ENCODE measurements around the gene NSD1. TPM values are rescaled to one million over a fixed set of nuclear protein-coding genes. Genes with fewer than 3 reads are reported as not detected.

NSD1 gene
- total and polyA plus RNA-seq, 10 of the 15 experiments (the other 5 are each of a cell fraction or from before 2014, with no cell fraction given), result 7.0 to 57.9 (median 30.4) TPM

DNA sequence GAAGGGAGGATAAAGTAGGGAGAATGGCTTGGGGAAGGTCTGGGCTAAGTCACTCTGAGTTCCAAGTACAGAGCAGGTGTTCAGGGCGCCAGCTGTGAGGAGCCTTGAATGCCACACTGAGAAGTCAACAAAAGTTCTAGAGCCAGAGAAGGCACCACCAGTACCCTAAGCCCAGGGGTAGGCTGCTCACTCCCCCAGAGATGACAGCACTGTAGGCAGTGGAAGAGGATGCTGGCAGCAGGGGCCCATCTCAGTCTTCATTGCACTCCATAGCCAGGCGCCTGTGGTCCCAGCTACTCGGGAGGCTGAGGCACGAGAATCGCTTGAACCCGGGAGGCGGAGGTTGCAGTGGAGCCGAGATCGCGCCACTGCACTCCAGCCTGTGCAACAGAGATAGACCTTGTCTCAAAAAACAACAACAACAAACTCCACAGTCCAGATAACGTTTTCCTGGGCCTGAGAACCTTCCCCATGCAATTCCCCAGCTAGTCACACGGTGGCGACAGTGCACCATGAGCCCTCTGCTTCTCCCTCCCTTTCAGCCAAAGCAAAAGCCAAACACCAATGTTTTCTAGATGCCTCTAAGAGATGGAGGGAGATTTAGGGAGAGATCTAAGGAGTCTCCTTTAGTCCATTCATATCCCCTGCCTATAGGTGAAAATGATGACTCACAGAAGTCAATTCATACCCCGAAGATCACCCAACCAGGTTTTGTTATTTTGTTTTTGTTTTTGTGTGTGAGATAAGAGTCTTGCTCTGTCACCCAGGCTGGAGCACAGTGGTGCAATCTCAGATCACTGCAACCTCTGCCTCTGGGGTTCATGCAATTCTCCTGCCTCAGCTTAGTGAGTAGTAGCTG lies 19.8 kb upstream of the NSD1 start (continued):
- TF ChIP-seq RELA (IDR thresholded peaks at IDR 0.05; ENCODE audit: borderline replicate concordance, partially characterized antibody) (peak; percentile 48), STAT1 (conservative IDR thresholded peaks at IDR 0.05) (peak; percentile 79), BHLHE40 (IDR thresholded peaks at IDR 0.05; ENCODE audit: borderline replicate concordance in 1 of 2, low read depth in 2 of 2, low read length in 1 of 2) (0 out of 4 replicates have a peak, but pooled peaks of 1 of the 2 experiments have one; percentile 38)
- TF ChIP-seq, protein P1, sequence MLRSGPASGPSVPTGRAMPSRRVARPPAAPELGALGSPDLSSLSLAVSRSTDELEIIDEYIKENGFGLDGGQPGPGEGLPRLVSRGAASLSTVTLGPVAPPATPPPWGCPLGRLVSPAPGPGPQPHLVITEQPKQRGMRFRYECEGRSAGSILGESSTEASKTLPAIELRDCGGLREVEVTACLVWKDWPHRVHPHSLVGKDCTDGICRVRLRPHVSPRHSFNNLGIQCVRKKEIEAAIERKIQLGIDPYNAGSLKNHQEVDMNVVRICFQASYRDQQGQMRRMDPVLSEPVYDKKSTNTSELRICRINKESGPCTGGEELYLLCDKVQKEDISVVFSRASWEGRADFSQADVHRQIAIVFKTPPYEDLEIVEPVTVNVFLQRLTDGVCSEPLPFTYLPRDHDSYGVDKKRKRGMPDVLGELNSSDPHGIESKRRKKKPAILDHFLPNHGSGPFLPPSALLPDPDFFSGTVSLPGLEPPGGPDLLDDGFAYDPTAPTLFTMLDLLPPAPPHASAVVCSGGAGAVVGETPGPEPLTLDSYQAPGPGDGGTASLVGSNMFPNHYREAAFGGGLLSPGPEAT (IDR thresholded peaks at IDR 0.05; ENCODE audit: low read depth), result 0 out of 2 replicates have a peak, but pooled peaks have one; percentile 16

DNA sequence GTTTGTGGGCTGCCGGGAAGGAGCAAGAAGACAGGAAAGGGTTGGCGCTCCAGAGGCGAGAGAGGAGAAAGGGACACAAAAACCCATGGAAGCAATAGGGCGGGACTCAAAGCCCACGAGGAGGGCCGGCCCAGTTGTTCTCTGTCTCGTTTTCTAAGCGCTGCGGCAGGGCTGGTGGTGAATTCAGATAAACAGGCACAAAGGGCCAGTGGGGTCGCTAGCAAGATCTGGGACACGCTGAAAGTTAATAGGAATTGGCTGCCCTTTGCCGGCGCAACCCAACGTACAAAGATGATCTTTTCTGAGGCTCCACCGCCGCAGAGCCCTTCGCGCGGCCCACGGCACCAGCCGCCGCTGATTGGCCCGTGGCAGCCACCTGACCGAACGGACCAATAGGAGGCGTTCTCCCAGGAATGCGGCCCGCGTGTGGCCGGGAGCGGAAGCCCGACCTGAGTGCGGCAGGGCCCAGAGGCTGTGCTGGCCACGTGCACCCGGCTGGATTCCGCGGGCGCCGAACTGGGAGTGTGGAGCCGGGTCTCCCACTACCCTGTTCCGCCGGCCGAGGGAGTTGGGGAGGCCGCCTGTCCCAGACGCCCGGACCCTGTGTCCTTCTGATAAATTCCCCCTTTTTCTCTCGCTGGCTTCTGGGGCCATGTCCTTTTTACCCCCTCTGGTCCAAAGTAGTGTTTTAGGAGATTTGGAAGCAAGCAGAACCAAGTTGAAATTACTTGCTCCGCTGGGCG lies 16.8 kb upstream of the NSD1 start:
- intact Hi-C loops (cut with micrococcal nuclease; ENCODE audit: unreplicated experiment), result loop anchor here (10.0 kb wide), 1 partner anchor 388 kb away; the partner anchor contains the start of gene DOK3
- Histone ChIP-seq H4K20me1 (ENCODE audit: control insufficient read depth, insufficient read depth) (no peaks in the 10 kb centered on the region), H3K27me3 (replicated peaks in 1 of 2; ENCODE audit: control insufficient read depth in 2 of 2, insufficient read depth in 2 of 2, low read length in 1 of 2) (no peaks in the 10 kb centered on the region), H3K27ac (ENCODE audit: control insufficient read depth, insufficient read depth) (no peak overlapping the region), H3K4me1 (ENCODE audit: control insufficient read depth, insufficient read depth, low read length) (peaks cover 3% of the 10 kb centered on the region; the same call in 1 of the 2 replicates), H3K36me3 (ENCODE audit: control insufficient read depth in 2 of 2, insufficient read depth in 2 of 2, low read length in 1 of 2) (no peaks in the 10 kb centered on the region), H3K4me2 (ENCODE audit: control insufficient read depth, insufficient read depth) (peak overlapping the region; percentile 33; the same call in 1 of the 2 replicates), H2AFZ (ENCODE audit: control insufficient read depth, low read depth, low read length) (peak overlapping the region; percentile 39), H3K9me3 (replicated peaks; ENCODE audit: control insufficient read depth, insufficient read depth, low read length) (no peaks in the 10 kb centered on the region), H3K79me2 (ENCODE audit: control insufficient read depth, insufficient read depth, low read length) (no peaks in the 10 kb centered on the region), H3K4me3 (no peak overlapping the region), H3K9ac (ENCODE audit: control insufficient read depth, insufficient read depth, low read length) (no peak overlapping the region)
- POLR2A ChIA-PET, result no interaction called here
- SMC1A ChIA-PET (ENCODE audit: uncharacterized antibody, unreplicated experiment), result no interaction called here
- BruUV-seq (replicated peaks), result no TSS peak
- DNase-seq (ENCODE audit: low read depth, low spot score) (no peak), FAIRE-seq (no peak), ATAC-seq (peak; percentile 44)
- CTCF ChIA-PET, result no interaction called here
- 48% methylated on average over 48 of the region's 49 CpGs for WGBS (ENCODE audit: insufficient coverage, insufficient replicate concordance, low lambda C conversion rate, missing lambda C conversion rate)
- in situ Hi-C loops (cut with MboI), result loop anchor here (5.0 kb wide), 1 partner anchor 180 kb away; no protein-coding TSS in a partner anchor
- RAD21 ChIA-PET (ENCODE audit: unreplicated experiment), result no interaction called here
- no peak for TF ChIP-seq TCF12 (IDR thresholded peaks at IDR 0.05; ENCODE audit: low read depth, low read length)
- no peak for TF ChIP-seq IKZF2 (IDR thresholded peaks at IDR 0.05)
- no peak for TF ChIP-seq SIN3A (IDR thresholded peaks at IDR 0.05; ENCODE audit: low read depth, low read length)
- TF ChIP-seq NFYB (IDR thresholded peaks at IDR 0.05; ENCODE audit: insufficient read depth, low read depth, low read length), result peak; percentile 96
- TF ChIP-seq RAD21 (IDR thresholded peaks at IDR 0.05; ENCODE audit: insufficient read depth, low read depth, low read length), result no peak
- TF ChIP-seq, protein P2, sequence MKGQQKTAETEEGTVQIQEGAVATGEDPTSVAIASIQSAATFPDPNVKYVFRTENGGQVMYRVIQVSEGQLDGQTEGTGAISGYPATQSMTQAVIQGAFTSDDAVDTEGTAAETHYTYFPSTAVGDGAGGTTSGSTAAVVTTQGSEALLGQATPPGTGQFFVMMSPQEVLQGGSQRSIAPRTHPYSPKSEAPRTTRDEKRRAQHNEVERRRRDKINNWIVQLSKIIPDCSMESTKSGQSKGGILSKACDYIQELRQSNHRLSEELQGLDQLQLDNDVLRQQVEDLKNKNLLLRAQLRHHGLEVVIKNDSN (IDR thresholded peaks at IDR 0.05; ENCODE audit: borderline replicate concordance, extremely low read length, insufficient read depth, low read depth, low read length), result peak; percentile 74
- no peak for TF ChIP-seq ZNF622 (IDR thresholded peaks at IDR 0.05)
- no peak for TF ChIP-seq MYC (IDR thresholded peaks at IDR 0.05; ENCODE audit: insufficient read depth, insufficient read length, insufficient replicate concordance, low read length, severe bottlenecking)
- TF ChIP-seq, protein P3, sequence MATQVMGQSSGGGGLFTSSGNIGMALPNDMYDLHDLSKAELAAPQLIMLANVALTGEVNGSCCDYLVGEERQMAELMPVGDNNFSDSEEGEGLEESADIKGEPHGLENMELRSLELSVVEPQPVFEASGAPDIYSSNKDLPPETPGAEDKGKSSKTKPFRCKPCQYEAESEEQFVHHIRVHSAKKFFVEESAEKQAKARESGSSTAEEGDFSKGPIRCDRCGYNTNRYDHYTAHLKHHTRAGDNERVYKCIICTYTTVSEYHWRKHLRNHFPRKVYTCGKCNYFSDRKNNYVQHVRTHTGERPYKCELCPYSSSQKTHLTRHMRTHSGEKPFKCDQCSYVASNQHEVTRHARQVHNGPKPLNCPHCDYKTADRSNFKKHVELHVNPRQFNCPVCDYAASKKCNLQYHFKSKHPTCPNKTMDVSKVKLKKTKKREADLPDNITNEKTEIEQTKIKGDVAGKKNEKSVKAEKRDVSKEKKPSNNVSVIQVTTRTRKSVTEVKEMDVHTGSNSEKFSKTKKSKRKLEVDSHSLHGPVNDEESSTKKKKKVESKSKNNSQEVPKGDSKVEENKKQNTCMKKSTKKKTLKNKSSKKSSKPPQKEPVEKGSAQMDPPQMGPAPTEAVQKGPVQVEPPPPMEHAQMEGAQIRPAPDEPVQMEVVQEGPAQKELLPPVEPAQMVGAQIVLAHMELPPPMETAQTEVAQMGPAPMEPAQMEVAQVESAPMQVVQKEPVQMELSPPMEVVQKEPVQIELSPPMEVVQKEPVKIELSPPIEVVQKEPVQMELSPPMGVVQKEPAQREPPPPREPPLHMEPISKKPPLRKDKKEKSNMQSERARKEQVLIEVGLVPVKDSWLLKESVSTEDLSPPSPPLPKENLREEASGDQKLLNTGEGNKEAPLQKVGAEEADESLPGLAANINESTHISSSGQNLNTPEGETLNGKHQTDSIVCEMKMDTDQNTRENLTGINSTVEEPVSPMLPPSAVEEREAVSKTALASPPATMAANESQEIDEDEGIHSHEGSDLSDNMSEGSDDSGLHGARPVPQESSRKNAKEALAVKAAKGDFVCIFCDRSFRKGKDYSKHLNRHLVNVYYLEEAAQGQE (IDR thresholded peaks at IDR 0.05; ENCODE audit: low read depth, low read length), result no peak
